IMR-90 (cell line): ENCODE data around the gene CRB1.

Experiments
- NFE2L2 ChIP-seq: fragments of 150-350 bp; IDR thresholded peaks from 2 replicates; pipeline ENCODE4 v1.6.1; 2016; ENCODE audit warnings: low read depth, mild to moderate bottlenecking, low read length
- POLR2A ChIP-seq: IDR thresholded peaks from 2 replicates; pipeline ENCODE4 v1.6.1; 2012; ENCODE audit warnings: mild to moderate bottlenecking, low read depth, low read length
- TF ChIP-seq, protein P1 (sequence below): conservative IDR thresholded peaks from 2 replicates; pipeline ENCODE4 v1.5.1; 2012; ENCODE audit warnings: mild to moderate bottlenecking, low read depth, low read length, improper control_type of control experiment

DNA sequence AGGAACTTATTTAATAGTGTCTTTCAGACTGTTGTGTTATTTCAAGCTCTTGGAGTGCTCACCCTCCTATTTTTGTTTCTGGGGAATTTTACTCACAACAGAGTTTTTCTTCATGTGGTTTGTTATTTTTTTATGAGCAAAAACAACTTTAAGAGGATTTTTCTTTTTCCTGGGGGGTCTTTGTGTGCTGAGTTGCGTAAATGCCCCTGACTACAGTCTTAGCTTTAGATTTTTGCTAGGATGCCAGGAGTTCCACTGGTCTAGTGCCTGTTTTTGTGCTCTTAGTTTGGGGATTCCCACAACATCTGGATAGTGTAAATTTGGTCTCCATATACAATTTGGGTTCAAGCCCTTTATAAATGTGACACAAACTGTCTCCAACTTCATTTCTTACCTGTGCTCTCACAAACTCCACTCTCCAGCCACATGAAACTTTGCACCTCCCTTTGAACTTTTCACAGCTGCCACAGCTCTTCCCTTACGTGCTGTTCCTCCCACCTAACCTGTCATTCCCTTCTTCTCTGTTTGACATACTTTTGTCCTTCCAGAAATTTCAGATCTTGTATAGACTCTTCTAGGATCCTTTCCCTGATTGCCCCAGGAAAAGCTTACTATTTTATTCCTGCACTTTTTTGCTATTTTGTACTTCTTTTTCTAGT is 180.2 kb downstream of the CRB1 start:
- TF ChIP-seq POLR2A: no peak
- TF ChIP-seq, protein P1, sequence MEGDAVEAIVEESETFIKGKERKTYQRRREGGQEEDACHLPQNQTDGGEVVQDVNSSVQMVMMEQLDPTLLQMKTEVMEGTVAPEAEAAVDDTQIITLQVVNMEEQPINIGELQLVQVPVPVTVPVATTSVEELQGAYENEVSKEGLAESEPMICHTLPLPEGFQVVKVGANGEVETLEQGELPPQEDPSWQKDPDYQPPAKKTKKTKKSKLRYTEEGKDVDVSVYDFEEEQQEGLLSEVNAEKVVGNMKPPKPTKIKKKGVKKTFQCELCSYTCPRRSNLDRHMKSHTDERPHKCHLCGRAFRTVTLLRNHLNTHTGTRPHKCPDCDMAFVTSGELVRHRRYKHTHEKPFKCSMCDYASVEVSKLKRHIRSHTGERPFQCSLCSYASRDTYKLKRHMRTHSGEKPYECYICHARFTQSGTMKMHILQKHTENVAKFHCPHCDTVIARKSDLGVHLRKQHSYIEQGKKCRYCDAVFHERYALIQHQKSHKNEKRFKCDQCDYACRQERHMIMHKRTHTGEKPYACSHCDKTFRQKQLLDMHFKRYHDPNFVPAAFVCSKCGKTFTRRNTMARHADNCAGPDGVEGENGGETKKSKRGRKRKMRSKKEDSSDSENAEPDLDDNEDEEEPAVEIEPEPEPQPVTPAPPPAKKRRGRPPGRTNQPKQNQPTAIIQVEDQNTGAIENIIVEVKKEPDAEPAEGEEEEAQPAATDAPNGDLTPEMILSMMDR: no peak
- no peak for TF ChIP-seq NFE2L2
